Ishikawa (cell line): Measurements from ENCODE around the gene ARHGAP11A.

Source experiments
- CEBPB ChIP-seq: IDR thresholded peaks from 2 replicates; pipeline ENCODE4 v1.6.1; 2012
- CREB1 ChIP-seq: IDR thresholded peaks from 2 replicates; pipeline ENCODE4 v1.6.1; 2012; ENCODE audit warnings: low read depth
- EGR1 ChIP-seq: IDR thresholded peaks from 2 replicates; pipeline ENCODE4 v1.6.1; 2012
- EP300 ChIP-seq: IDR thresholded peaks from 2 replicates; pipeline ENCODE4 v1.6.1; 2012; ENCODE audit warnings: borderline replicate concordance
- FOXM1 ChIP-seq: IDR thresholded peaks from 2 replicates; pipeline ENCODE4 v1.6.1; 2012; ENCODE audit warnings: low read depth, borderline replicate concordance
- MAX ChIP-seq: IDR thresholded peaks from 2 replicates; pipeline ENCODE4 v1.6.1; 2012
- NFIC ChIP-seq: IDR thresholded peaks from 2 replicates; pipeline ENCODE4 v1.6.1; 2012
- RAD21 ChIP-seq: IDR thresholded peaks from 2 replicates; pipeline ENCODE4 v1.6.1; 2012; ENCODE audit warnings: low read depth
- REST ChIP-seq: IDR thresholded peaks from 2 replicates; pipeline ENCODE4 v1.6.1; 2012; ENCODE audit warnings: low read depth, mild to moderate bottlenecking
- TAF1 ChIP-seq: IDR thresholded peaks from 2 replicates; pipeline ENCODE4 v1.6.1; 2012; ENCODE audit warnings: low read depth, mild to moderate bottlenecking
- TCF12 ChIP-seq: IDR thresholded peaks from 2 replicates; pipeline ENCODE4 v1.6.1; 2012; ENCODE audit warnings: low read depth
- TEAD4 ChIP-seq: IDR thresholded peaks from 2 replicates; pipeline ENCODE4 v1.6.1; 2012
- USF1 ChIP-seq: IDR thresholded peaks from 2 replicates; pipeline ENCODE4 v1.6.1; 2012
- YY1 ChIP-seq: IDR thresholded peaks from 2 replicates; pipeline ENCODE4 v1.6.1; 2012; ENCODE audit warnings: low read depth
- ZBTB7A ChIP-seq: IDR thresholded peaks from 2 replicates; pipeline ENCODE4 v1.6.1; 2012; ENCODE audit warnings: low read depth

ARHGAP11A gene

GRCh38 chr15:32636908-32637567 is 21.7 kb downstream of the ARHGAP11A start:
- TF ChIP-seq TCF12 (no peak), EGR1 (no peak), CREB1 (no peak), USF1 (no peak), RAD21 (no peak), FOXM1 (no peak), TAF1 (no peak), YY1 (no peak), ZBTB7A (no peak), NFIC (no peak), CEBPB (no peak)

GRCh38 chr15:32637704-32638103 is 22.4 kb downstream of the ARHGAP11A start:
- TF ChIP-seq ZBTB7A (no peak), CREB1 (no peak), REST (no peak), USF1 (no peak), EP300 (no peak), CEBPB (no peak), TEAD4 (no peak), TAF1 (no peak), TCF12 (no peak), MAX (no peak), YY1 (no peak), FOXM1 (no peak)

GRCh38 chr15:32641517-32642059 is 26.3 kb downstream of the ARHGAP11A start, which contains the start of gene SCG5:
SCG5 (plus strand) TSS chr15:32641710; CDS start chr15:32643593, 1,883 bp downstream.
- no peak for TF ChIP-seq YY1

GRCh38 chr15:32642667-32643435 is 27.5 kb downstream of the ARHGAP11A start:
- no peak for TF ChIP-seq REST
- TF ChIP-seq ZBTB7A: no peak
- TF ChIP-seq NFIC: no peak
- TF ChIP-seq YY1: no peak

GRCh38 chr15:32643907-32644445 is 28.7 kb downstream of the ARHGAP11A start:
- TF ChIP-seq TCF12 (no peak), MAX (no peak), CREB1 (no peak), EGR1 (no peak), REST (no peak), YY1 (no peak), NFIC (no peak), TEAD4 (no peak), TAF1 (no peak)
